KMS-11 (cell line): ENCODE measurements around the gene CRTAC1.

Experiments
- H2AFZ ChIP-seq: fragments of 200-600 bp; sonication (generic); 2 replicates; pipeline ENCODE4 v1.6.1; 2016; ENCODE audit warnings: antibody characterized with exemption, mixed run types, low read depth
- H3K27ac ChIP-seq: fragments of 200-600 bp; sonication (generic); 2 replicates; pipeline ENCODE4 v1.6.1; 2016; ENCODE audit warnings: mild to moderate bottlenecking, mixed run types
- H3K27me3 ChIP-seq: fragments of 200-600 bp; sonication (generic); 2 replicates; pipeline ENCODE4 v1.6.1; 2017; ENCODE audit warnings: mild to moderate bottlenecking, low read depth, mixed run types, moderate library complexity; ENCODE audit not compliant: insufficient read depth
- H3K36me3 ChIP-seq: fragments of 200-600 bp; sonication (generic); 2 replicates; pipeline ENCODE4 v1.6.1; 2017; ENCODE audit warnings: mild to moderate bottlenecking, mixed run types; ENCODE audit not compliant: insufficient read depth
- H3K4me1 ChIP-seq: fragments of 200-600 bp; sonication (generic); 2 replicates; pipeline ENCODE4 v1.6.1; 2016; ENCODE audit warnings: mild to moderate bottlenecking, low read depth, mixed run types; ENCODE audit not compliant: poor library complexity, severe bottlenecking
- H3K4me2 ChIP-seq: fragments of 200-600 bp; sonication (generic); 2 replicates; pipeline ENCODE4 v1.7.0; 2016; ENCODE audit warnings: mild to moderate bottlenecking, mixed run types
- H3K4me3 ChIP-seq: fragments of 200-600 bp; sonication (generic); IDR thresholded peaks from 2 replicates; pipeline ENCODE4 v1.6.1; 2017; ENCODE audit warnings: low read depth, low read length, mixed read lengths; ENCODE audit not compliant: insufficient read depth
- H3K79me2 ChIP-seq: fragments of 200-600 bp; sonication (generic); 2 replicates; pipeline ENCODE4 v1.6.1; 2016; ENCODE audit warnings: low read depth, mixed run types; ENCODE audit not compliant: insufficient read depth
- H3K9ac ChIP-seq: fragments of 200-600 bp; sonication (generic); 2 replicates; pipeline ENCODE4 v1.6.1; 2016; ENCODE audit warnings: mild to moderate bottlenecking, mixed run types
- H4K20me1 ChIP-seq: fragments of 200-600 bp; sonication (generic); 2 replicates; pipeline ENCODE4 v1.6.1; 2016; ENCODE audit warnings: mild to moderate bottlenecking, mixed run types; ENCODE audit not compliant: insufficient read depth
- CTCF ChIP-seq: fragments of 200-600 bp; sonication (generic); conservative IDR thresholded peaks from 2 replicates; pipeline ENCODE4 v1.6.1; 2017; ENCODE audit warnings: low read depth, mild to moderate bottlenecking, antibody characterized with exemption, low read length, moderate library complexity, mixed read lengths

Gene CRTAC1

GRCh38 chr10:97865488-97865887 is 164.9 kb downstream of the CRTAC1 start:
- no peak overlapping the region for H3K9ac ChIP-seq
- TF ChIP-seq CTCF, result no peak
- peaks cover 13% of the 10 kb centered on the region for H3K4me1 ChIP-seq
- no peaks in the 10 kb centered on the region for H3K79me2 ChIP-seq
- no peak overlapping the region for H3K4me2 ChIP-seq
- H4K20me1 ChIP-seq, result no peaks in the 10 kb centered on the region
- no peaks in the 10 kb centered on the region for H3K36me3 ChIP-seq
- no peak overlapping the region for H3K4me3 ChIP-seq
- H2AFZ ChIP-seq, result no peak overlapping the region
- peaks cover 2% of the 10 kb centered on the region; the same call in 1 of the 2 replicates for H3K27me3 ChIP-seq
- no peak overlapping the region for H3K27ac ChIP-seq

GRCh38 chr10:97863808-97864207 is 166.6 kb downstream of the CRTAC1 start:
- no peak overlapping the region for H2AFZ ChIP-seq
- H3K36me3 ChIP-seq, result no peaks in the 10 kb centered on the region
- no peak for TF ChIP-seq CTCF
- no peak overlapping the region for H3K27ac ChIP-seq
- H3K27me3 ChIP-seq, result peaks cover 2% of the 10 kb centered on the region; the same call in 1 of the 2 replicates
- H3K4me2 ChIP-seq, result no peak overlapping the region
- peaks cover 1% of the 10 kb centered on the region for H3K4me1 ChIP-seq
- no peak overlapping the region for H3K9ac ChIP-seq
- no peak overlapping the region for H3K4me3 ChIP-seq
- H3K79me2 ChIP-seq, result no peaks in the 10 kb centered on the region
- no peaks in the 10 kb centered on the region for H4K20me1 ChIP-seq

- Histone ChIP-seq H3K4me3 (no peak overlapping the region), H3K9ac (no peak overlapping the region), H2AFZ (no peak overlapping the region), H3K27ac (no peak overlapping the region), H3K27me3 (peaks cover 2% of the 10 kb centered on the region; the same call in 1 of the 2 replicates), H3K4me1 (no peaks in the 10 kb centered on the region), H4K20me1 (no peaks in the 10 kb centered on the region), H3K4me2 (no peak overlapping the region), H3K36me3 (no peaks in the 10 kb centered on the region), H3K79me2 (no peaks in the 10 kb centered on the region)
- no peak for TF ChIP-seq CTCF
Observed at GRCh38 chr10:97861924-97862323, 168.5 kb downstream of the CRTAC1 start.

- no peak overlapping the region for H2AFZ ChIP-seq
- H3K4me2 ChIP-seq, result no peak overlapping the region
Observed at GRCh38 chr10:97861097-97861750, 169.2 kb downstream of the CRTAC1 start.

More at GRCh38 chr10:97861097-97861750, 169.2 kb downstream of the CRTAC1 start:
- Histone ChIP-seq H3K9ac (no peak overlapping the region), H3K79me2 (no peaks in the 10 kb centered on the region), H3K27ac (no peak overlapping the region), H3K36me3 (no peaks in the 10 kb centered on the region), H3K4me3 (no peak overlapping the region), H4K20me1 (no peaks in the 10 kb centered on the region), H3K27me3 (peaks cover 2% of the 10 kb centered on the region; the same call in 1 of the 2 replicates), H3K4me1 (no peaks in the 10 kb centered on the region)
- TF ChIP-seq CTCF, result no peak
